ENCODE results near the gene MTMR11. TPM values are rescaled to one million over a fixed set of nuclear protein-coding genes. Genes with fewer than 3 reads are reported as not detected.

Gene MTMR11
- total and polyA plus RNA-seq, 2 of the 13 experiments (the other 11 are each of a cell fraction or from before 2014, with no cell fraction given), result 0.49 to 2.8 TPM

- WGBS (ENCODE audit: low lambda C conversion rate), result 82% methylated on average over 13 of the region's 13 CpGs
Measured at GRCh38 chr1:149931212-149931790, 5.4 kb downstream of the MTMR11 start.

More at GRCh38 chr1:149931212-149931790, 5.4 kb downstream of the MTMR11 start:
- CTCF ChIA-PET (ENCODE audit: low intra/inter-chr PET ratio, low total read pairs), result no interaction called here
- no peak overlapping the region for H3K4me2 ChIP-seq (ENCODE audit: low read depth, low read length)
- H3K79me2 ChIP-seq (ENCODE audit: insufficient read depth, low read length), result peaks cover 13% of the 10 kb centered on the region
- H3K27ac ChIP-seq (ENCODE audit: extremely low read length, insufficient read depth, low read length), result no peak overlapping the region
- TF ChIP-seq CENPT (CRISPR knock-in tag; IDR thresholded peaks at IDR 0.05; ENCODE audit: low read depth) (no peak), CBX1 (IDR thresholded peaks at IDR 0.05; ENCODE audit: low read depth) (no peak), RBM39 (IDR thresholded peaks at IDR 0.05; ENCODE audit: low read depth, low read length, poor library complexity, severe bottlenecking) (no peak), KAT7 (CRISPR knock-in tag; IDR thresholded peaks at IDR 0.05; ENCODE audit: borderline replicate concordance) (no peak), FOSL2 (CRISPR knock-in tag; IDR thresholded peaks at IDR 0.05) (no peak), ZBTB14 (CRISPR knock-in tag; IDR thresholded peaks at IDR 0.05) (no peak), ZNF75D (CRISPR knock-in tag; IDR thresholded peaks at IDR 0.05; ENCODE audit: borderline replicate concordance) (no peak)
- TF ChIP-seq, protein P1, sequence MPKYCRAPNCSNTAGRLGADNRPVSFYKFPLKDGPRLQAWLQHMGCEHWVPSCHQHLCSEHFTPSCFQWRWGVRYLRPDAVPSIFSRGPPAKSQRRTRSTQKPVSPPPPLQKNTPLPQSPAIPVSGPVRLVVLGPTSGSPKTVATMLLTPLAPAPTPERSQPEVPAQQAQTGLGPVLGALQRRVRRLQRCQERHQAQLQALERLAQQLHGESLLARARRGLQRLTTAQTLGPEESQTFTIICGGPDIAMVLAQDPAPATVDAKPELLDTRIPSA (CRISPR knock-in tag; IDR thresholded peaks at IDR 0.05; ENCODE audit: borderline replicate concordance), result no peak
- TF ChIP-seq, protein P2, sequence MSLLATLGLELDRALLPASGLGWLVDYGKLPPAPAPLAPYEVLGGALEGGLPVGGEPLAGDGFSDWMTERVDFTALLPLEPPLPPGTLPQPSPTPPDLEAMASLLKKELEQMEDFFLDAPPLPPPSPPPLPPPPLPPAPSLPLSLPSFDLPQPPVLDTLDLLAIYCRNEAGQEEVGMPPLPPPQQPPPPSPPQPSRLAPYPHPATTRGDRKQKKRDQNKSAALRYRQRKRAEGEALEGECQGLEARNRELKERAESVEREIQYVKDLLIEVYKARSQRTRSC (CRISPR knock-in tag; IDR thresholded peaks at IDR 0.05; ENCODE audit: low read depth), result no peak
- H3K9me3 ChIP-seq (ENCODE audit: low read length), result no peaks in the 10 kb centered on the region
- ATAC-seq, result no peak
- H4K20me1 ChIP-seq (ENCODE audit: insufficient read depth, low read length), result 0 out of 2 replicates have a peak, but pooled peaks cover 3% of the 10 kb centered on the region
- POLR2A ChIA-PET, result no interaction called here
- DNase-seq (ENCODE audit: low spot score), result no peak
- no peaks in the 10 kb centered on the region; a peak in 1 of 5 replicates for H3K27me3 ChIP-seq (ENCODE audit: control insufficient read depth in 1 of 2, insufficient read depth in 2 of 2, low read length in 2 of 2)
- peaks cover 0 to 1% of the 10 kb centered on the region in 2 experiments; a peak in 3 of 5 replicates for H3K36me3 ChIP-seq (replicated peaks in 1 of 2; ENCODE audit: control insufficient read depth in 1 of 2, insufficient read depth in 2 of 2, low read length in 2 of 2)
- no peak overlapping the region for H3K4me3 ChIP-seq (replicated peaks in 1 of 3; ENCODE audit: insufficient read depth in 1 of 3, low read depth in 2 of 3, low read length in 3 of 3)
- FAIRE-seq, result no peak
- H3K9ac ChIP-seq (ENCODE audit: insufficient read depth, low read depth, low read length), result no peak overlapping the region
- intact Hi-C loops (cut with micrococcal nuclease; ENCODE audit: unreplicated experiment) (no loop called here), in situ Hi-C loops (cut with HindIII; ENCODE audit: extremely low pct_ligation_motif_present, low pct_unique_long_range_greater_than_20kb) (no loop called here)
- H2AFZ ChIP-seq (ENCODE audit: low read length), result no peak overlapping the region
- H3K4me1 ChIP-seq (ENCODE audit: insufficient read depth, low read length), result peaks cover 29% of the 10 kb centered on the region
- no TSS peak for BruUV-seq (replicated peaks)
